Progenitor cell of endocrine pancreas (in vitro differentiated cells): Measurements from ENCODE around the gene MATN3. TPM values are rescaled to one million over a fixed set of nuclear protein-coding genes. Genes with fewer than 3 reads are reported as not detected.

ENCODE experiments used
- DNase-seq: peaks from one replicate; pipeline ENCODE4 v3.0.0; 2021; ENCODE audit warnings: low spot score; ENCODE audit not compliant: unreplicated experiment
- H3K27ac Mint-ChIP-seq: 2 replicates; pipeline ENCODE4 v1.8.0; 2021; ENCODE audit warnings: mild to moderate bottlenecking, moderate library complexity, mixed read lengths
- H3K27me3 Mint-ChIP-seq: 2 replicates; pipeline ENCODE4 v1.8.0; 2021; ENCODE audit warnings: mixed read lengths
- H3K36me3 Mint-ChIP-seq: 2 replicates; pipeline ENCODE4 v1.8.0; 2022; ENCODE audit warnings: mixed read lengths; ENCODE audit not compliant: insufficient read depth
- H3K4me1 Mint-ChIP-seq: 2 replicates; pipeline ENCODE4 v1.8.0; 2021; ENCODE audit warnings: low read depth, mixed read lengths
- H3K4me3 Mint-ChIP-seq: 2 replicates; pipeline ENCODE4 v1.8.0; 2021; ENCODE audit warnings: low read depth, mild to moderate bottlenecking, moderate library complexity, mixed read lengths
- H3K9me3 Mint-ChIP-seq: 2 replicates; pipeline ENCODE4 v1.8.0; 2021; ENCODE audit warnings: low read depth, mixed read lengths
- CTCF ChIP-seq: fragments of 200-600 bp; sonication (generic); IDR thresholded peaks from one replicate; pipeline ENCODE4 v1.5.0; 2021; ENCODE audit warnings: antibody characterized with exemption, mild to moderate bottlenecking; ENCODE audit not compliant: unreplicated experiment
- long read RNA-seq: library from polyadenylated mRNA; unstranded; transcript quantifications from one replicate; pipeline ENCODE4 v2.0.0, GENCODE V29; 2020
- total RNA-seq: library from RNA; stranded (reverse); gene quantifications from 2 replicates; pipeline ENCODE4 v1.2.1, GENCODE V29; 2021

MATN3 gene
- 2.5 and 3.1 TPM in 2 replicates for total RNA-seq
- long read RNA-seq: 0 reads

GRCh38 chr2:20012282-20013125 is at the start of gene MATN3:
MATN3 (minus strand) TSS chr2:20012668; CDS start chr2:20012631, 37 bp downstream.
- peaks cover 8% of the 10 kb centered on the region for H3K4me1 Mint-ChIP-seq
- H3K9me3 Mint-ChIP-seq: peaks cover 3% of the 10 kb centered on the region
- peak; percentile 68 for DNase-seq
- peak within 1 kb of the TSS; percentile 69 for H3K4me3 Mint-ChIP-seq
- TF ChIP-seq CTCF: no peak
- H3K27ac Mint-ChIP-seq: peak within 1 kb of the TSS; percentile 81
- peaks cover 48% of the 10 kb centered on the region for H3K27me3 Mint-ChIP-seq
- H3K36me3 Mint-ChIP-seq: no peaks in the 10 kb centered on the region

GRCh38 chr2:20061940-20062339 is 49.5 kb upstream of the MATN3 start:
- no peak for DNase-seq
- TF ChIP-seq CTCF: no peak
- H3K4me3 Mint-ChIP-seq: no peak overlapping the region
- no peaks in the 10 kb centered on the region for H3K27me3 Mint-ChIP-seq
- peaks cover 2% of the 10 kb centered on the region for H3K4me1 Mint-ChIP-seq
- H3K9me3 Mint-ChIP-seq: no peaks in the 10 kb centered on the region
- no peaks in the 10 kb centered on the region for H3K36me3 Mint-ChIP-seq
- no peak overlapping the region for H3K27ac Mint-ChIP-seq

- no peak for DNase-seq
- Mint-ChIP-seq H3K27ac (no peak overlapping the region), H3K27me3 (no peaks in the 10 kb centered on the region), H3K9me3 (no peaks in the 10 kb centered on the region), H3K36me3 (no peaks in the 10 kb centered on the region), H3K4me1 (peaks cover 2% of the 10 kb centered on the region), H3K4me3 (no peak overlapping the region)
- TF ChIP-seq CTCF: no peak
These were observed 49.0 kb upstream of the MATN3 start for GRCh38 chr2:20061476-20061875.

- DNase-seq: no peak
- Mint-ChIP-seq H3K9me3 (peaks cover 2% of the 10 kb centered on the region), H3K27ac (no peak overlapping the region), H3K4me3 (no peak overlapping the region), H3K36me3 (no peaks in the 10 kb centered on the region), H3K4me1 (peaks cover 5% of the 10 kb centered on the region), H3K27me3 (no peaks in the 10 kb centered on the region)
- TF ChIP-seq CTCF: no peak
These were observed 47.6 kb upstream of the MATN3 start for GRCh38 chr2:20060106-20060505.

GRCh38 chr2:20057268-20057667 is 44.8 kb upstream of the MATN3 start:
- Mint-ChIP-seq H3K36me3 (no peaks in the 10 kb centered on the region), H3K4me3 (no peak overlapping the region), H3K4me1 (peaks cover 9% of the 10 kb centered on the region), H3K27me3 (no peaks in the 10 kb centered on the region), H3K27ac (no peak overlapping the region), H3K9me3 (peaks cover 2% of the 10 kb centered on the region)
- TF ChIP-seq CTCF: no peak
- DNase-seq: no peak
